Measurements from ENCODE around the gene ESYT1. TPM values are rescaled to one million over a fixed set of nuclear protein-coding genes. Genes with fewer than 3 reads are reported as not detected.

The ESYT1 gene
- total and polyA plus RNA-seq, 9 of the 15 experiments (the other 6 are each of a cell fraction or from before 2014, with no cell fraction given): 132 to 420 (median 164) TPM

- TF ChIP-seq FOXA1 (IDR thresholded peaks at IDR 0.05; ENCODE audit: borderline replicate concordance): no peak
- TF ChIP-seq TCFL5 (CRISPR knock-in tag; conservative IDR thresholded peaks at IDR 0.05): no peak
- TF ChIP-seq PHF21A (IDR thresholded peaks at IDR 0.05; ENCODE audit: borderline replicate concordance, low read depth): 0 out of 2 replicates have a peak, but pooled peaks have one; percentile 18
- no peak for TF ChIP-seq DMBX1 (CRISPR knock-in tag; IDR thresholded peaks at IDR 0.05; ENCODE audit: borderline replicate concordance)
- TF ChIP-seq BRD9 (IDR thresholded peaks at IDR 0.05; ENCODE audit: low read depth, partially characterized antibody): peak; percentile 100
- peak; percentile 98 for TF ChIP-seq MTA3 (IDR thresholded peaks at IDR 0.05; ENCODE audit: borderline replicate concordance)
- TF ChIP-seq ZC3H8 (IDR thresholded peaks at IDR 0.05): peak; percentile 71; the same call in 1 of the 2 replicates
- TF ChIP-seq MEF2D (tag; conservative IDR thresholded peaks at IDR 0.05; ENCODE audit: low read depth): 0 out of 2 replicates have a peak, but pooled peaks have one; percentile 32
- no peak for TF ChIP-seq MED1 (CRISPR knock-in tag; IDR thresholded peaks at IDR 0.05; ENCODE audit: borderline replicate concordance)
- TF ChIP-seq SP2 (IDR thresholded peaks at IDR 0.05; ENCODE audit: extremely low read depth, low read depth, low read length, poor library complexity, severe bottlenecking): no peak
- no peak for TF ChIP-seq PATZ1 (CRISPR knock-in tag; IDR thresholded peaks at IDR 0.05; ENCODE audit: borderline replicate concordance)
- peak; percentile 22; the same call in 1 of the 2 replicates for TF ChIP-seq CEBPG (CRISPR knock-in tag; IDR thresholded peaks at IDR 0.05)
- no peak for TF ChIP-seq CEBPG (tag; conservative IDR thresholded peaks at IDR 0.05 in 1 of 2, IDR thresholded peaks at IDR 0.05 in 1 of 2)
- TF ChIP-seq ZBTB40 (IDR thresholded peaks at IDR 0.05): peak; percentile 94
- no peak for TF ChIP-seq ZBTB40 (CRISPR knock-in tag; IDR thresholded peaks at IDR 0.05)
- 0 out of 2 replicates have a peak, but pooled peaks have one; percentile 53 for TF ChIP-seq PHB2 (IDR thresholded peaks at IDR 0.05; ENCODE audit: low read depth)
- TF ChIP-seq ZNF431 (CRISPR knock-in tag; IDR thresholded peaks at IDR 0.05): no peak; the same call in 1 of the 2 replicates
Observed at GRCh38 chr12:56116267-56117081, 11.6 kb upstream of the ESYT1 start, which contains the start of gene RPL41 (continued).

All from K562 (cell line).